ENCODE data around the gene TMPRSS11D. TPM values are rescaled to one million over a fixed set of nuclear protein-coding genes. Genes with fewer than 3 reads are reported as not detected.
A peak's percentile ranks its signal among the peaks of the same experiment; 100 is the strongest.

TMPRSS11D gene
- total RNA-seq, 1 experiment from 2014 or later: not detected

DNA sequence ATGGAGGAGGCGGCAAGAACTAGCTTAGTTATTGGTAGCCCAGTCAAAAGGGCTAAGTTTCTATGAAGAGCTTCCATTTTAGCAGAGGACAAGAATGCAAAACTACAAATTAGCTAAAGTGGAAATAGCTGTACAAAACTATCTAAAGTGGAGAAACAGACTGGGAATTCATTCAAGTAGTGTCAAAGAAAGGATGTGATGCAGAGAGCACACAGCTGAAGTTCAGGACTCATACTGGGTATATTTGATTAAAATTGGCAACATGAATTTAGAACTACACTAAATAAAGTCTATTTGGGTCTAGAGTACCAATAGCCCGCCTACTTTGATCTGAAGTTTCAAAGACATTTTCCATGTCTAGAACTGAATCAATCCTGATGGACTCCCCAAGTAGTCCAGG, 96.5 kb downstream of the TMPRSS11D start:
- Histone ChIP-seq H2BK120ac (ENCODE audit: low read depth, low read length, poor library complexity, severe bottlenecking) (no peak overlapping the region), H3T11ph (ENCODE audit: low read length) (no peak overlapping the region), H3K23me2 (ENCODE audit: insufficient read length, low read depth, low read length, poor library complexity, severe bottlenecking) (no peaks in the 10 kb centered on the region), H4K8ac (replicated peaks; ENCODE audit: insufficient read length, low read depth, low read length) (no peak overlapping the region), H2AK5ac (ENCODE audit: insufficient read length, low read length) (no peak overlapping the region), H3K79me1 (ENCODE audit: insufficient read depth, low read depth, low read length, poor library complexity, severe bottlenecking) (no peaks in the 10 kb centered on the region), H2BK5ac (ENCODE audit: insufficient read length, low read length) (no peak overlapping the region), H3K79me2 (ENCODE audit: insufficient read depth, low read length) (no peaks in the 10 kb centered on the region), H3K4ac (ENCODE audit: low read depth, low read length) (no peak overlapping the region), H3K14ac (ENCODE audit: insufficient read depth, low read length) (no peak overlapping the region), H3K27ac (ENCODE audit: insufficient read length, low read depth, low read length) (no peak overlapping the region), H3K4me1 (ENCODE audit: insufficient read depth, low read length) (no peaks in the 10 kb centered on the region), H3K56ac (ENCODE audit: insufficient read length, low read depth, low read length) (no peak overlapping the region), H2BK15ac (ENCODE audit: low read depth, low read length) (no peak overlapping the region), H3K9me3 (ENCODE audit: control insufficient read depth, low read depth, low read length) (no peaks in the 10 kb centered on the region), H4K5ac (ENCODE audit: insufficient read length, low read depth, low read length) (no peak overlapping the region), H2BK20ac (ENCODE audit: low read depth, low read length, poor library complexity, severe bottlenecking) (no peak overlapping the region), H3K23ac (ENCODE audit: insufficient read length, low read depth, low read length) (no peak overlapping the region), H3K18ac (ENCODE audit: insufficient read length, low read depth, low read length) (no peak overlapping the region), H3K9ac (ENCODE audit: extremely low read depth, insufficient read length, low read length) (no peak overlapping the region), H4K91ac (ENCODE audit: insufficient read length, low read depth, low read length) (no peak overlapping the region), H2AFZ (ENCODE audit: low read length) (no peak overlapping the region), H2BK12ac (ENCODE audit: insufficient read length, low read depth, low read length) (no peak overlapping the region), H3K27me3 (ENCODE audit: insufficient read depth, low read length) (no peaks in the 10 kb centered on the region), H3K4me2 (ENCODE audit: insufficient read depth, insufficient read length, low read length) (no peak overlapping the region), H4K20me1 (ENCODE audit: control insufficient read depth, insufficient read depth, insufficient read length) (no peaks in the 10 kb centered on the region)
- no CpG with 5 or more reads among the region's 2 CpGs for WGBS (ENCODE audit: extremely low coverage, insufficient read length, low lambda C conversion rate)
- H3K4me3 Mint-ChIP-seq: no peak overlapping the region
- TF ChIP-seq, protein P1, sequence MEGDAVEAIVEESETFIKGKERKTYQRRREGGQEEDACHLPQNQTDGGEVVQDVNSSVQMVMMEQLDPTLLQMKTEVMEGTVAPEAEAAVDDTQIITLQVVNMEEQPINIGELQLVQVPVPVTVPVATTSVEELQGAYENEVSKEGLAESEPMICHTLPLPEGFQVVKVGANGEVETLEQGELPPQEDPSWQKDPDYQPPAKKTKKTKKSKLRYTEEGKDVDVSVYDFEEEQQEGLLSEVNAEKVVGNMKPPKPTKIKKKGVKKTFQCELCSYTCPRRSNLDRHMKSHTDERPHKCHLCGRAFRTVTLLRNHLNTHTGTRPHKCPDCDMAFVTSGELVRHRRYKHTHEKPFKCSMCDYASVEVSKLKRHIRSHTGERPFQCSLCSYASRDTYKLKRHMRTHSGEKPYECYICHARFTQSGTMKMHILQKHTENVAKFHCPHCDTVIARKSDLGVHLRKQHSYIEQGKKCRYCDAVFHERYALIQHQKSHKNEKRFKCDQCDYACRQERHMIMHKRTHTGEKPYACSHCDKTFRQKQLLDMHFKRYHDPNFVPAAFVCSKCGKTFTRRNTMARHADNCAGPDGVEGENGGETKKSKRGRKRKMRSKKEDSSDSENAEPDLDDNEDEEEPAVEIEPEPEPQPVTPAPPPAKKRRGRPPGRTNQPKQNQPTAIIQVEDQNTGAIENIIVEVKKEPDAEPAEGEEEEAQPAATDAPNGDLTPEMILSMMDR (conservative IDR thresholded peaks at IDR 0.05): no peak
- H3K36me3 Mint-ChIP-seq (ENCODE audit: insufficient read depth in 1 of 3, low read depth in 3 of 3): no peaks in the 10 kb centered on the region
- no peaks in the 10 kb centered on the region for H3K27me3 Mint-ChIP-seq (ENCODE audit: low read depth)
- no peaks in the 10 kb centered on the region for H3K4me1 Mint-ChIP-seq
- DNase-seq: no peak
- peak overlapping the region in 1 of 3 experiments; percentile 42; a peak in 1 of 7 replicates for H3K27ac Mint-ChIP-seq
- no peaks in the 10 kb centered on the region for H3K9me3 Mint-ChIP-seq

All from H9 (cell line).